NT2/D1 (cell line): ENCODE results near the gene PRKG1.

ENCODE experiments used
- YY1 ChIP-seq: IDR thresholded peaks from 2 replicates; pipeline ENCODE4 v1.6.1; 2011; ENCODE audit not compliant: insufficient read length, insufficient read depth
- ZNF274 ChIP-seq: IDR thresholded peaks from 2 replicates; pipeline ENCODE4 v1.6.1; 2011; ENCODE audit warnings: mild to moderate bottlenecking, low read depth, low read length

DNA sequence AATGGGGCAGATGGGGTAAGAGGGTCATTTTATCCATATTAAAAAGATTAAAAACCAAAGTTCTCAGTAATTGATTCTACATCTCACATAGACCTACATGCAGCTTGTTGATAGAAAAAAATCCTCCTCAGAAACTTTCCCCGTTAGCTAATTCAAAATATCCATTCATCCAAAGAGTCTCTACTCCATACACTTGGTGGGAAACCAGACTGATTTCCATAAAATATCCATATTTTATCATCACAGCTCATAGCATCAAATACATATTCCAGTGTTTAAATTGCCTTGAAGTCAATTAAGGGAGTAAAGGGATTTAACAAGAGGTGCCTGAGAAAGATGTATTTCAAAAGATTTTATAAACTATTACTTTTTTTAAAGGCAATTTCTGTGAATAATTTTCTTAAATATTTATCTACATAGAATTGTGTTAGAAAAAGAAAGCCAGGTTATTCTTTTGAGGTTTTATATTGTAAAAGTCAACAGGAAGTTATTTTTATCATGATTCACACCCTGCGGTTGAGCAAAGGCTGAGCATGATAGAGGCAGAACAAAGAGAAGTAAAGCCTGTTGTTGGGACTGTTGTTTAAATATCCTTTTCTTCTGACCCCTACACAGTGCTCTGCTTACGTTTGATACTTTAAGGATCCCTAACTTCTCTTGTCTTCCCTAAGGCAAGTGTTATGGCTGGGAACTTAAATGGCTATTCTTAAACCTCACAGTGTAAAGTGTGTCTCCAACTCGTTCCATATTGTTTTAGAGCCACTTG is 266.7 kb downstream of the PRKG1 start:
- TF ChIP-seq ZNF274: no peak
- TF ChIP-seq YY1: no peak
